ENCODE data around the gene FAM83G.

DNA sequence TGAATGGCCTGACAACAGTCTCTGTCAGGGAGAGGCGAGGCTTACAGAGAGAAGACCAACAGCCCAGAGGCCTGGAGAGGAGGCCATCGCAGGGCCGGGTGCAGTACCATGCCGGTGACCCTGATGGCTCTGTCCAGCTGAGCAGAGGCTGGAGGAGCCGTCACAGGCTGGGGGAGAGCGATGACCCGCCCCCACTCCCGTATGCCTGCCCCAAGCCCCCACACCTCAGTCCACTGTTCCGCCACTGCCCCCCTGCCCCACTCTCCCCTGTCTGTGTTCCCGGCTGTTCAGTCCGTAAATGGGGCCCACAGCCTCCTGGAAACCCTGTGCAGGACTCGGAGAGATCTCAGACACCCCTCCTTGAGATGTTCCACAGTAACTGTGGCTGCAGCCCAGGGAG, 12.8 kb upstream of the FAM83G start:
- TF ChIP-seq CTCF (IDR thresholded peaks at IDR 0.05; ENCODE audit: insufficient read depth, low read depth, low read length), result no peak
- no peak for TF ChIP-seq EZH2 (IDR thresholded peaks at IDR 0.05; ENCODE audit: insufficient read depth, low read length)

Measured in astrocyte (in vitro differentiated cells and primary cell).